Uterus (tissue), 4 donors: ENCODE measurements around the gene KIF26B. TPM values are rescaled to one million over a fixed set of nuclear protein-coding genes. Genes with fewer than 3 reads are reported as not detected.

Experiments
- DNase-seq, 2 donors: peaks; one replicate each; pipeline ENCODE4 v3.0.0-alpha.2; 2019 to 2020
- H3K27ac ChIP-seq, 2 donors: fragments of 200-600 bp; sonication (generic); 1 replicate in 1 of 2; 2 replicates in 1 of 2; pipeline ENCODE4 v1.5.1; 2016 to 2018
- H3K27me3 ChIP-seq, 2 donors: fragments of 200-600 bp; sonication (generic); one replicate each; pipeline ENCODE4 v1.5.1; 2018 to 2019; ENCODE audit warnings: control low read depth in 1 of 2
- H3K36me3 ChIP-seq, 2 donors: fragments of 200-600 bp; sonication (generic); one replicate each; pipeline ENCODE4 v1.5.1; 2019; ENCODE audit warnings: control low read depth in 1 of 2
- H3K4me1 ChIP-seq, 2 donors: fragments of 200-600 bp; sonication (generic); one replicate each; pipeline ENCODE4 v1.5.1; 2018 to 2019; ENCODE audit warnings: control low read depth in 1 of 2
- H3K4me3 ChIP-seq, 2 donors: fragments of 200-600 bp; sonication (generic); 1 replicate in 1 of 2; 2 replicates in 1 of 2; pipeline ENCODE4 v1.5.1; 2018 to 2019; ENCODE audit warnings: mild to moderate bottlenecking in 1 of 2
- H3K9me3 ChIP-seq, 2 donors: fragments of 200-600 bp; sonication (generic); one replicate each; pipeline ENCODE4 v1.5.1; 2019; ENCODE audit warnings: control low read depth in 1 of 2
- POLR2A ChIP-seq, 2 donors: fragments of 450-650 bp; IDR thresholded peaks; one replicate each; pipeline ENCODE4 v1.6.1; 2016; ENCODE audit warnings: antibody characterized with exemption in 2 of 2, mild to moderate bottlenecking in 1 of 2, moderate library complexity in 1 of 2
- intact Hi-C: fragments of 100-400 bp; cut with DNase I; formaldehyde crosslinking; loops from one replicate; pipeline ENCODE4 v1.15.1; 2023; ENCODE audit warnings: low total_unique reads
- total RNA-seq, 4 donors: library from RNA; depleted of rRNA in 3 of 4; stranded (reverse); fragments of >200 nt in 3 of 4; gene quantifications; one replicate each; pipeline versions ENCODE4 v1.1.0 to v1.2.4, GENCODE V29; 2014 to 2023
- TF ChIP-seq, protein P1 (sequence below), 4 experiments: fragments of 200-600 bp in 2 of 4; fragments of 450-650 bp in 2 of 4; sonication (generic) in 2 of 4; IDR thresholded peaks; one replicate each; pipeline ENCODE4 v1.5.1; 2016 to 2019; ENCODE audit warnings: antibody characterized with exemption in 4 of 4, mild to moderate bottlenecking in 2 of 4, moderate library complexity in 1 of 4
- donor health status: DM: yes; HTN: yes; CAD: no.

The KIF26B gene
- 10 to 100 TPM in 1 of 4 donors, 1 to 10 TPM in 1, under 1 TPM in 1, not detected in 1; 0.27 to 17.4 (median 1.3) TPM for total RNA-seq

- TF ChIP-seq POLR2A (IDR thresholded peaks at IDR 0.05): no peak
- intact Hi-C loops: loop anchor here (5.0 kb wide), 1 partner anchor 1338 kb away; no protein-coding TSS in a partner anchor
- DNase-seq: no peak
- no peaks in the 10 kb centered on the region for H3K9me3 ChIP-seq
- H3K27ac ChIP-seq: no peak within 1 kb of the TSS
- H3K4me1 ChIP-seq: peaks cover 0 to 32% of the 10 kb centered on the region in 2 donors
- no peaks in the 10 kb centered on the region for H3K36me3 ChIP-seq
- peaks cover 0 to 6% of the 10 kb centered on the region in 2 donors for H3K27me3 ChIP-seq
- peak within 1 kb of the TSS; percentile 24 to 41 for H3K4me3 ChIP-seq
Measured at GRCh38 chr1:245154429-245155271, at the start of gene KIF26B. TSS of gene KIF26B (plus strand) at chr1:245154985. CDS start at chr1:245155425, 440 bp downstream.

GRCh38 chr1:245105042-245105441 lies 49.7 kb upstream of the KIF26B start:
- H3K4me1 ChIP-seq: no peaks in the 10 kb centered on the region
- intact Hi-C loops: no loop called here
- H3K9me3 ChIP-seq: no peaks in the 10 kb centered on the region
- no peak for DNase-seq
- H3K27ac ChIP-seq: no peak overlapping the region
- no peaks in the 10 kb centered on the region for H3K36me3 ChIP-seq
- TF ChIP-seq, protein P1, sequence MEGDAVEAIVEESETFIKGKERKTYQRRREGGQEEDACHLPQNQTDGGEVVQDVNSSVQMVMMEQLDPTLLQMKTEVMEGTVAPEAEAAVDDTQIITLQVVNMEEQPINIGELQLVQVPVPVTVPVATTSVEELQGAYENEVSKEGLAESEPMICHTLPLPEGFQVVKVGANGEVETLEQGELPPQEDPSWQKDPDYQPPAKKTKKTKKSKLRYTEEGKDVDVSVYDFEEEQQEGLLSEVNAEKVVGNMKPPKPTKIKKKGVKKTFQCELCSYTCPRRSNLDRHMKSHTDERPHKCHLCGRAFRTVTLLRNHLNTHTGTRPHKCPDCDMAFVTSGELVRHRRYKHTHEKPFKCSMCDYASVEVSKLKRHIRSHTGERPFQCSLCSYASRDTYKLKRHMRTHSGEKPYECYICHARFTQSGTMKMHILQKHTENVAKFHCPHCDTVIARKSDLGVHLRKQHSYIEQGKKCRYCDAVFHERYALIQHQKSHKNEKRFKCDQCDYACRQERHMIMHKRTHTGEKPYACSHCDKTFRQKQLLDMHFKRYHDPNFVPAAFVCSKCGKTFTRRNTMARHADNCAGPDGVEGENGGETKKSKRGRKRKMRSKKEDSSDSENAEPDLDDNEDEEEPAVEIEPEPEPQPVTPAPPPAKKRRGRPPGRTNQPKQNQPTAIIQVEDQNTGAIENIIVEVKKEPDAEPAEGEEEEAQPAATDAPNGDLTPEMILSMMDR (IDR thresholded peaks at IDR 0.05): no peak
- no peak for TF ChIP-seq POLR2A (IDR thresholded peaks at IDR 0.05)
- H3K4me3 ChIP-seq: no peak overlapping the region
- no peaks in the 10 kb centered on the region for H3K27me3 ChIP-seq

GRCh38 chr1:245105815-245106410 lies 48.9 kb upstream of the KIF26B start:
- H3K27ac ChIP-seq: no peak overlapping the region
- H3K36me3 ChIP-seq: no peaks in the 10 kb centered on the region
- DNase-seq: no peak
- H3K27me3 ChIP-seq: no peaks in the 10 kb centered on the region
- no peak for TF ChIP-seq POLR2A (IDR thresholded peaks at IDR 0.05)
- TF ChIP-seq, protein P1 (IDR thresholded peaks at IDR 0.05): no peak
- H3K4me1 ChIP-seq: no peaks in the 10 kb centered on the region
- no peak overlapping the region for H3K4me3 ChIP-seq
- intact Hi-C loops: no loop called here
- no peaks in the 10 kb centered on the region for H3K9me3 ChIP-seq

DNA sequence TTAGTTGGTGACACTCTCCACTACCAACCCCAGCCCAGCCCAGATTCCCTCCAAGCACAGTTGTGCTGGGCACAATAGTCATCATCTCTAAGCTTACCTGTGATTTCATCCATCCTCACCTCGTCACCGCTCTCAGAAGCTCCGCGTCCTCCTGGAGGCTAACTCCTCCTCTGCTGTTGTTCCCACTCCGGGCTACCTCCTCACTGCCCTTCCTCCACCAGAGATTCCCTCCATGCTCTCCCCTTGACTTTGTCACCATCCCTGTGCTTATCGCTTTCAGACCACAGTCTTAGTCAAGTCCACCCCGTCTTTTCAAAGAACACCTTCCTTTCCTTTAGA lies 47.0 kb upstream of the KIF26B start:
- intact Hi-C loops: no loop called here
- DNase-seq: no peak
- TF ChIP-seq, protein P1 (IDR thresholded peaks at IDR 0.05): no peak
- no peak for TF ChIP-seq POLR2A (IDR thresholded peaks at IDR 0.05)

GRCh38 chr1:245108246-245108645 lies 46.5 kb upstream of the KIF26B start:
- TF ChIP-seq, protein P1 (IDR thresholded peaks at IDR 0.05): no peak
- TF ChIP-seq POLR2A (IDR thresholded peaks at IDR 0.05): no peak
- Histone ChIP-seq H3K27me3 (no peaks in the 10 kb centered on the region), H3K36me3 (no peaks in the 10 kb centered on the region), H3K9me3 (no peaks in the 10 kb centered on the region), H3K4me3 (no peak overlapping the region), H3K27ac (no peak overlapping the region), H3K4me1 (no peaks in the 10 kb centered on the region)
- no peak for DNase-seq
- intact Hi-C loops: no loop called here

More for the DNA sequence above, 47.0 kb upstream of the KIF26B start:
- H3K4me3 ChIP-seq: no peak overlapping the region
- no peaks in the 10 kb centered on the region for H3K36me3 ChIP-seq
- H3K27ac ChIP-seq: no peak overlapping the region
- H3K9me3 ChIP-seq: no peaks in the 10 kb centered on the region
- no peaks in the 10 kb centered on the region for H3K27me3 ChIP-seq
- no peaks in the 10 kb centered on the region for H3K4me1 ChIP-seq
